SW480 (cell line): ENCODE measurements around the gene VPS54.
"Not testable (repeated sequence)": the region's sequence is repeated elsewhere in the genome, so short reads cannot be mapped to it uniquely, and the experiment has no call there.

ENCODE experiments used
- DNase-seq: peaks from one replicate; pipeline ENCODE4 v3.0.0-alpha.2; 2016; ENCODE audit warnings: low spot score

VPS54 gene

DNA sequence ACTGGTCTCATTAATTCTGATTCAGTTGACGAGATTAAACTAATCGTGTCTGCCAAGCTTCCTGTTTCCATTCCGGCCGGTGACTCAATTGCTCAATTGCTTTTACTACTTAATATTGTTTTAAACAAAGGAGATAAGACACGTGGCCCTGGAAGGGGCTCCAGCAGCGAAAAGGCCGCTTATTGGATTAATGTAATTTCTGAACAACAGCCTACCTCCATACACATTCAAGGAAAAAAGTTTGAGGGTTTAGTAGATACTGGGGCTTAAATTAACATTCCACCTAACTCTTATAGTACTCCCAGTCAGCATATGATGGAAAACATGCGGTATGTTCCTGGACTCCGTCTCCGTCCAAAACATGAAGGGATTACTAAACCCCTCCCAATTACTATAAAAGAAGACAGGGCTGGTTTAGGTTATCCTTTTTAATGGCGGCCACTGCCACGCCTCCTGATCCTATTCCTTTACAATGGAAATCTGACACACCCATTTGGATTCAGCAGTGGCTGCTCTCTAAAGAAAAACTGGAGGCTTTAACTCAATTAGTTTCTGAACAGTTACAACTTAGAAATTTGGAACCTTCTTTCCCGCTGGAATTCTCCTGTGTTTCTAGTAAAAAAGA is 27.1 kb downstream of the VPS54 start:
- peak; percentile 14 for DNase-seq

DNA sequence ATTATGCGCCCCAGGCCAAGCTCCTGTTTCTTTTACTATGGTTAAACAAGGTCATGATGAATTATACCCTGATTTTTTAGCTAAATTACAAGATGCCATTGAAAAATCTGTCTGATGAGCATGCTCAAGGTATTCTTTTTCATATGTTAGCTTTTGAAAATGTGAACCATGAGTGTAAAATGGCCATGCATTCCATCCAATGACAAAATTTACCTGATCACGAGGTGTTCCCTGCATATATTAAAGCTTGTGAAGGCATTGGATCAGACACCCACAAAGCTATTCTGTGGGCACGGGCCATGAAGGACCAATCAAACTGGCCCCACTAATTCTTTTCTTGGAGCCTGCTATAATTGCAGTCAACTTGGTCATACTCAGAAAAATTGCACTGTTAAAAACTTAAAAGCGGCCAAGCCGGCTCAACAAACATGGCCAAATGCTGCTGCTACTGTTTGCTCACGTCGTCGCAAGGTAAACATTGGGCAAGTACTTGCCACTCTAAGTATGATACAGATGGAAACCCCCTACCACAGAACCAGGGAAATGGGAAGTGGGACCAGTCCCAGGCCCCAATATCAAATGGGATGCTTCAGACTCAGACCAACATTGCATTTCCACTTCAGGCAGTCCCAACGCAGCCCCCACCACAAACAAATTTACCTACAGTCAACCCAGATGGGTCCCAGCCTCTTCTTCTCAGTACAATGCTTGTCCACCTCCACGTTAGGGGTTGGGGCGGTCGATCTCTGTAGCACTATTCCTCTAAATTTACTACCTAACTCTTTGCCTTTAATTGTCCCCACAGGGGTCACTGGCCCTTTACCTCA is 27.8 kb downstream of the VPS54 start:
- DNase-seq, result not testable (repeated sequence)

DNA sequence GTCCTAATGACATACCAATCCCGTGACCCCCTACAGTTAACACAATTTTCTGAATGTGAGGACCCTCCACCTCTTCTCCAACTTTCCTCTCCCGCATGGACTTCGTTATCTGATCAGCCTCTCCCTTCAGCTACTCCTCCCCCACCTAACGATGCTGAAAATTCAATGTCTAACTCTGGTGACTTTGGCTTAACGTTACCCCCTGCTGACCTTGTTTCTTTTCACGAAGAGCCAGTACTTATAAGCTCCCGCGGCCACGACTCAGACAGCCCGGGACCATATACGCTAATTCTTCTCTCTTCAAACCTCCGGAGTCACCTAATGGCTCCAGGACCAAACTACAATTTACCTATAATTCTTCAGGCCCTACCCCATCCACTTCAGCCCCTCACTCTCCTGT is 29.2 kb downstream of the VPS54 start:
- DNase-seq, result no peak

DNA sequence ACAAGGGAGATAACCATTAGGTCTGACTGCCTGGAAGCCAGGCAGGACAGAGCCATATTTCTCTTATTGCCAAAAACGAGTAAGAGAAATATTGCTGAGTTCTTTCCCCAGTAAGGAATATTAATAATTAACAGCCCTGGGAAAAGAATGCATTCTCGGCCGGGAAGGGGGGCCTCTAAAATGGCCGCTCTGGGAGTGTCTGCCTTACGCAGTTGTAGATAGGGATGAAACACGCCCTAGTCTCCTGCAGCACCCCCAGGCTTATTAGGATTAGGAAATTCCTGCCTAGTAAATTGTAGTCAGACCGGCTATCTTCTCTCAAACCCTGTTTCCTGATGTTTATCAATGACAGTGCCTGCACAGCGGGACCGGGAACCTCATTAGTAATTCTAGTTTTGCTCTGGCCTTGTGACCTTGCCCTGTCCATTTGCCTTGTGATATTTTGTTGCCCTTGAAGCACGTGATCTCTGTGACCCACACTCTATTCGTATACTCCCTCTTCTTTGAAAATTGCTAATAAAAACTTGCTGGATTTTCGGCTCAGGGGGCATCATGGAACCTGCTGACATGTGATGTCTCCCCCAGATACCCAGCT is 30.3 kb downstream of the VPS54 start:
- not testable (repeated sequence) for DNase-seq

DNA sequence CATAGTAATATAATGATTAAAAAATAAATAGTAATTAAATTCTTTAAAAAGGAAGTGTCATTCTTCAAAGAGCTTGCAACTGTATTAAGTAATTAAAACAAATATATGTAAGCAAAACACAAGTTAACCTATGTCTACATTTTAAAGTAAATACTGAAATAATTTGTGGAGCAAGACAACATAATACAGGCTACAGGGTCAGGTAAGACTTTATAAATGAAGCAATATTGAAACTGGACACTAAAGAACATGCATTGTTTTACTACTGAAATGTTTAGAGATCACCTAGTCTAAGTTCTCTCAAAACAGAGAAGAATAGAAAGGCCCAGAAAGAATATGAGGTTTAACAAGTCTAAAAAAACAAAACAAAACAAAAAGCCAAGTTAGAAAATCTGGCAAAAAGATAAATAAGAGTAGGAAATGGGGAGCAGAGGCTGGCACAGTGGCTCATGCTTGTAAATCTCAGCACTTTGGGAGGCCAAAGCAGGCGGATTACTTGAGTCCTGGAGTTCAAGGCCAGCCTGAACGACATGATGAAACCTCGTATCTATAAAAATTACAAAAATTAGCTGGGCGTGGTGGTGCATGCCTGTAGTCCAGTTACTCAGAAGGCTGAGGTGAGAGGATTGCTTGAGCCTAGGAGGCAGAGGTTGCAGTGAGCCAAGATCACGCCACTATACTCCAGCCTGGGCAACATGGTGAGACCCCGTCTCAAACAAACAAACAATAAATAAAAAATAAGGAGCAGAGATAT is 34.4 kb downstream of the VPS54 start:
- DNase-seq, result no peak

DNA sequence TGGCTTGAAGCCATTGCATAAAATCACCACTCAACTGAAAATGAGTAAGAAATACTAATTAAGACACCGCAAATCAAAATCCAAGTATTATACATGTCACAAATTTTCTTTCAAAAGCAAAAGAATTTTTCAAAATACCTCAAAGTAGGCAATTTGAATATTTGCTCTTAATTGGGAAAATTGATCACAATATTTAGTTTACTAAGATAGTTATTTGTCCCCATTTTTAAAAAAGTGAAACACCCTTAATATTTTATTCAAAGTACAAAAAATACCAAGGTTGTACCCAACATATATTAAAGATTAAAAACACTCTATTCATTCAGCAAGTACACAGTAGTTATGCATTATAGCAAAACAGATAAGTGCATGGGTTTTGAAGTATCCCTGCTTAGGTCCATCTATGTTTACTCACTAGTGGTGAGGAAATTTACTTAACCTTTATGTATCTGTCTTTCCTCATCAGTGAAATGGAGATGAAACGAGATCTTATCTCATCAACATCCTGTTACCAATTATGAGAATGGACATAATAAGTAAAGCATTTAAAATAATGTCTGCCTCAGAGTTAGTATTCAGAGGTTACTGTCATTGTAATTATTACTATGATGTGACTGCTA is 35.1 kb downstream of the VPS54 start:
- no peak for DNase-seq

DNA sequence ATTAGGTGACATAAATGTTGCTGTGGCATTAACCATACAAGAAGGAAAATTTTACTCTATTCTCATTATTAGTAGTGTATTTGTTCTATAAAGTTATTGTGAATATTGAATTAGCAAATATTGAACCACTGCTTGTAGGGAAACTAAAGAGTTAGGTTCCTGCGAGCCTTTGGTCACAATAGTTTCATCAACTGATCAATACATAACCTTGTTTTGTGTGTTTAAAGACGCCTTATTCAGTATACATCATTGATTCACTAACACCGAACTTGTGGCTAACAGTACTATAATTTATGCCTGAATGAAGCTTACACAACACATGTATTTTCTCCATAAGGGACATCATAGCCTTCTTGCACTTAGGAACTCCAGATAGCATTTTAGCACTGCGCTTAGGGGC is 36.9 kb downstream of the VPS54 start:
- no peak for DNase-seq

DNA sequence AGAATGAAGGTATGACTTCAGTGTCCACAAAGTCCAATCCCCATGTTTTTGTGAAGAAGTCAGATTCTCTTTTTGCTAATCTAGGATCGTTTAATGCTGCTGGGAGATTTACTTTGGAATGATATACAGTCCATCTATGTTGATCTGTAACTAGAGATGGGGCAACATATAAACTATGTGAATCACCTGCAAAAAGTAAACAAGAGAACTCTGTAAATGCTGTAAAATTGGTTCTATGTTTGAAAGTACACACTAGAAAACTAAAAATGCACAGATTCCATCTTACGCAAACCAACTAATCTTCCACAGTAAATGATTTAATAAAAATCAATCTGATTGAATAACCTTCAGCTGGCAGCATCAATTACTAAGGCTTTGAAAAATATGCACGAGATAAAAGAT is 37.5 kb downstream of the VPS54 start:
- no peak for DNase-seq

DNA sequence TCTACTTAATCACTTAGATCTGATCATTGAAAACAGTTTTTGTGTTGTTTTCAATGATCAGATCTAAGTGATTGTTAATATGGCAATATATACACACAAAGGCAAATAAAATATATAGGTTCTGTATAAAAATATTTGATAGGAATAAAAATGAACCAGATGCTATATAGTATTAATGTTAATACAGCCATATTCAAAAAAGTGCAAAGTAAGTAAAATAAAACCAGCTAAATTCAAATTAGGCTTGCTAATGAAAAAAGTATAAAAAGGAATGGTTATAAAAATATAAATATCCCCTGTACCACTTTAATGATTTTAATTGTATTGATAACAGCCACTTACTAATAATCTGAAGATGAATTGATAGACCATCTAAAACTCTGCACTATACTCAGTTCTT is 38.4 kb downstream of the VPS54 start:
- no peak for DNase-seq

DNA sequence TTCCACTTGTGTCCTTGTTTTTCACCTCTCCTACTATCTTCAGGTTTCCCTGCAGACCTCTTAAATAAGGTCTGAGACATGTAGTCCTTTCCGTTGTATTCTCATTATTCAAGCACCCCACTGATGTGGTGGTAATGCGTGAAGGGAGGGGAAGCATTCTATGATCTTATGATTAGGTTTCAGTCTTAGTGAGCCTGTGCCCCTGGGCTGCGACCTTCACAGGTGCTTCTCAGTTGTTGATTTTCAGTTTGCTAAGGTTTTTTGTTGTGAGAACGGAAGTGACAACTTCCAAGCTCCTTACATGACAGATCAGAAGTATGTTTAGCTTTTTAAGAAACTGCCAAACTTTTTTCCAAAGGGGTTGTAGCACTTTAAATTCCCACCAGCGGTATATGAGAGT is 41.3 kb downstream of the VPS54 start:
- no peak for DNase-seq

DNA sequence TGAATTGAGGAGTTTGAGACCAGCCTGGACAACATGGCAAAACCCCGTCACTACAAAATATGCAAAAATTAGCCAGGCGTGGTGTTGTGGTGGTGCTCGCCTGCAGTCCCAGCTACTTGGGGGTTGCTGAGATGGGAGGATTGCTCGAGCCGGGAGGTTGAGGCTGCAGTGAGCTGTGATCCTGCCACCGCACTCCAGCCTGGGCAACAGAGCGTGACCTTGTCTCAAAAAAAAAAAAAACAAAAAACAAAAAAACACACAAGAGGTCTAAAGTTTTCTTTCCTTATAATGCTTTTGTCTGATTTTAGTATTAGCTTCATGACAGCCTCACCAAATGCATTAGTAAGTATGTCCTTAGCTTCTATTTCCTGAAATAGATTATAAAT is 43.1 kb downstream of the VPS54 start:
- DNase-seq, result no peak

DNA sequence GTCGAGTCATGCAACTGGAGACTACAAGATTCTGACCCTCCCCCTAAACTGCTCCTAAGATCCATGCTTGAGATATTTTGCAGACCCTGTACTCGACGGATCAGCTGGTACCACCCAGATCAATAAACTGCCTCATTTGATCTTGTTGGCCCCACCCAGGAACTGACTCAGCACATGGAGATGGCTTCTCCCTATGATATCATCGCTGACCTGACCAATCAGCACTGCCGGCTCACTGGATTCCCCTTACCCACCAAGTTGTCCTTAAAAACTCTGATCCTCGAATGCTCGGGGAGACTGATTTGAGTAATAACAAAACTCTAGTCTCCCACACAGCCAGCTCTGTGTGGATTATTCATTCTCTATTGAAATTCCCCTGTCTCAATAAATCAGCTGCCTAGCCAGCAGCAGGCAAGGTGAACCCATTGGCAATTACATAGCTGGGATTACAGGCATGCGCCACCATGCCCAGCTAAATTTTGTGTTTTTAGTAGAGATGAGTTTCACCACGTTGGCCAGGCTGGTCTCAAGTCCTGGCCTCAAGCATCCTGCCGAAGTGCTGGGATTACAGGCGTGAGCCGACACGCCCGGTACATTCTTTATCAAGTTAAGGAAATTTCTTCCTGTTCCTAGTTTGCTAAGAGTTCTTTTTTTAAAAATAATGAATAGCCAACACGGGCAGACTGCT is 43.6 kb downstream of the VPS54 start:
- DNase-seq, result no peak

DNA sequence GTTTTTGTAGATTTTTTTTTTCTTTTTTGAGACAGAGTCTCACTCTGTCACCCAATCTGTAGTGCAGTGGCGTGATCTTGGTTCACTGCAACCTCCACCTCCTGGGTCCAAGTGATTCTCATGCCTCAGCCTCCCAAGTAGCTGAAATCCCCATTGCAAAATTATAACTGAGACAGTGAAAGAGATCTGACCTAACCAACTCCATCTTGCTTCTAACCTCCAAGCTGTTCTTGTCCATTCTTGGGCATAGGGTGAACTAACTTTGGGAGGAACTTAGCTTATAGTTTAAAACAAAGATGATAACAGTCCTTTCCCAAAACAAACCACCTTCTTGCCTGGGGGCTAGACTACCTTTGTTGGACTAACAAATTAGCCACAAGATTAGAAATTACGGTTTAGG is 44.2 kb downstream of the VPS54 start:
- DNase-seq, result not testable (repeated sequence)

DNA sequence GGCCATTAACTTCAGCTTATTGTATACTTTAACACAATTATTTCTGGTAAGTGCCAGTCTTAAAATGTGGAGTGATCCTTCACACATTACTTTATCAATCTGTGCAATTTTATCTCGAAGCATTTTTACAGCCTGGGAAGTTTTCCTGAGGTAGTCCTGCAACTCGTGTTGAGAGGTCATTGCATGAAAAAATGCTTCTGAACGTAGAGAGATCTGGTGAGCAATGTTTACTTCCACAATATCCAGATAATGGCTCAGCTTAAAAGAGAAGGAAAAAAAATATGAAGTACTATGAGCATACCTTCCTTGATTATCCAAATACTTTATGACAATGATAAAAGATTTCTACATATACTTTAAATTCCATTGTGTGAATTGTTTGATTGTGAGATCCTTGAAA is 57.0 kb downstream of the VPS54 start:
- no peak for DNase-seq

DNA sequence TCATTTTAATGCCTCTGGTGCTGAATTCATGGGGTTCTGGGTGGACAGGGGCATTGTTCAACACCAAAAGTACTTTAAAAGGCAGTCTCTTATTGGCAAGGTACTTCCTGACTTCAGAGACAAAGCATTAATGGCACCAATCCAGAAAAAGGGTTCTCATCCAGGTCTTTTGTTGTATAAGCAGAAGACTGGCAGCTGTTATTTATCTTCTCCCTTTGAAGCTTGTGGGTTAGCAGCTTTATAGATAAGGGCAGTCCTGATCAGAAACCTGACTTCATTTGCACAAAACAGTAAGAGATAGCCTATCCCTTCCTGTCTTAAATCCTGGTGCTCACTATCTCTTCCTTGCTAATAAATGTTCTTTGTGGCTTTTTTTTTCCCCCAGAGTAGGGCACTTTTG is 68.8 kb downstream of the VPS54 start:
- no peak for DNase-seq

DNA sequence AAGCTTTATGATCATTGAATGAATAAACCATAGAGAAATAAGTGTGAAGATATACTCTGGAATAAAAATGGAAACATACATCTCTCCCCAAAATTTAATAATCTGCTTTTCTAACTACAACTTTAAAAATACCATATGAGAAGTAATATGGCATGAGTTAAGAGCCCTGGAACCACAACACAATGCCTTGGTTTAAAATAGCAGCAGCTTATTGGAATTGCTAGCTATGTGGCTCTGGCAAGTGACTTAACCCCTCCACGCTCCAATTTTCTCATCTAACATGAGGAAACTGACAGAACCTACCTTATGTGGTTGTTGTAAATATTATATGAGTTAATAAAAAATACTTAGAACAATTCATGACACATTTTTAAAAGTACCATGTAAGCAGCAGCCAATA is 76.4 kb downstream of the VPS54 start:
- no peak for DNase-seq

DNA sequence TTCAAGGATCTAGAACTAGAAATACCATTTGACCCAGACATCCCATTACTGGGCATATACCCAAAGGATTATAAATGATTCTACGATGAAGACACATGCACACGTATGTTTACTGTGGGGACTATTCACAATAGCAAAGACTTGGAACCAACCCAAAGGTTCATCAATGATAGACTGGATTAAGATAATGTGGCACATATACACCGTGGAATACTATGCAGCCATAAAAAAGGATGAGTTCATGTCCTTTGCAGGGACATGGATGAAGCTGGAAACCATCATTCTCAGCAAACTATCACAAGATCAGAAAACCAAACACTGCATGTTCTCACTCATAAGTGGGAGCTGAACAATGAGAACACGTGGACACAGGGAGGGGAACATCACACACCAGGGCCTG is 87.1 kb downstream of the VPS54 start:
- not testable (repeated sequence) for DNase-seq

DNA sequence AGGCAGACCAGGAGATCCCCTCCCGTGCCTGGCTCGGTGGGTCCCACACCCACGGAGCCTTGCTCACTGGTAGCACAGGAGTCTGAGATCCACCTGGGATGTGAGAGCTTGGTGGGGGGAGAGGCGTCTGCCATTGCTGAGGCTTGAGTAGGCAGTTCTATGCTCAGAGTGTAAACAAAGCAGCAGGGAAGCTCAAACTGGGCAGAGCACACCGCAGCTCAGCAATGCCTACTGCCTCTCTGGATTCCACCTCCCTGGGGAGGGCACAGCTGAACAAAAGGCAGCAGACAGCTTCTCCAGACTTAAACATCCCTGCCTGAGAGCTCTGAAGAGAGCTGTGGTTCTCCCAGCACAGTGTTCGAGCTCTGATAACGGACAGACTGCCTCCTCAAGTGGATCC is 92.4 kb downstream of the VPS54 start:
- DNase-seq, result no peak

DNA sequence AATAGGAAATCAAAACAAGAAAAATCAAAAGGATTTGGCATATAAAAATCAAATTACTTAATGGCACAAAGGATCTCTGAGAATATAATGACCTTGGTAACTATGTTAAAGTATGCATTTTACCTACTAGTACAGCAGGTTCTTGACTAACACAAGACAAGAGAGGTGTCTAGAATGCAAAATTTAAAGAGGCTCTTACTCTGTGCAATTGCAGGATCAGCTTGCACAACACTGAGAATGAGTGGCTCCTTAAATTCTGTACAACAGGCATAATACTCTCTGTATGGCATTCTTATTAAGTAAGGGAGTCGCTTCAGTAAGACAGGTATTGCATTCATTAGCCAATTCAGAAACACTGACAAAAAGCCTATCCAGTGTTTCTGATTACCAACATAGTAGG is 104.9 kb downstream of the VPS54 start:
- DNase-seq, result no peak

DNA sequence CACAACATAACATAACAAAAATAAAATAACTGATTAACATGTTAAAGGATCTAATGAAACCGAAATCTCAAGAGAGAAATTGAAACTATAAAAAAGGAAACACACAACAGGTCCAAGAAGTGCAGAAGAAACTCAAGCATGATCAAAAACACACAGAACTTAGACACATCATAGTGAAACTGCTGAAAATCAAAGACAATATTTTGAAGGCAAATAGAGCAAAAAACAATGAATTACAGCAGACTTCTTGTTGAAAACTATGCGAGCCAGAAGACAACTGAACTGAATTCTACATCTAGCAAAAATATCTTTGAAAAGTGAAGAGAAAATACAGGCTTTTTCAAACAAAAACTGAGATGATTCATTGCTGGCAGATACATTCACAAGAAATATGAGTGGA is 116.2 kb downstream of the VPS54 start:
- peak; percentile 18 for DNase-seq

DNA sequence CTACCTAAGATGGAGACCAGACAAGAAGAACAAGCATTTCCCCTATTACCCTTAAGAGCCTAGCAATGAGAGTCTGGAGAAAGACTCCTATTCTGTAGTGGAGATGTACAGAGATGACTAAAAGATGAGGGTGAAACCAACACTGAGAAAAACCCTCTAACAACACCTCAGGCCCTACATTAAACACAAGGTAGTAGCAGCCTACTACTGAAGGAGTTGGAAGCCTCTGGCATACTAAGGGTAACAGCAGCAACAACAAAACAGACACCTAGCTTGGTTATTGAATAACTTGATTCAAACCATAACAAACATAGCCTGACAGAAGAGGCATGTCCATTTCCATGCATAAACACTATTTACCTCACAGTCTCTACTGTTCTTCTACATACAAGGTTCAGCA is 117.1 kb downstream of the VPS54 start:
- DNase-seq, result no peak

DNA sequence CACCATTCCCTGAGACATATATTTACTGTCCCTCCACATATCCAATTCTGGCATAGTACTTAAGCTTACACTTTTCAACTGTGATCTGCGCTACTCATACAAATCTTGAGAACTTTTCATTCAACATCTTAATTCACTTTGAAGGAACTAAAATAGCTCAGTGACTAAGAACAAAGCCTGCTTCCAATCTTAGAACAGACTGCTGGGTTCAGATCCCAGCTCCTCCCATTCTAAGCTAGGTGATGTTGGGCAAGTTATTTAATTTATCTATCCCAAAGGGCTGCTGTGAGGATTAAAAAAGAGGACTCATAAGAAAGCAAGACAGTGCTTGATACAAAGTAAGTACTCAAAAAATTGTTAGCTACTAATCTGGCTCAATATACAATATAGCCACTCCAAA is 119.6 kb downstream of the VPS54 start:
- DNase-seq, result no peak
